Transverse colon (tissue), 4 donors: Measurements from ENCODE around the gene CALHM4. TPM values are rescaled to one million over a fixed set of nuclear protein-coding genes. Genes with fewer than 3 reads are reported as not detected.

Experiments used
- DNase-seq: peaks from one replicate; pipeline ENCODE4 v3.0.0-alpha.2; 2019
- H3K27ac ChIP-seq, 4 donors: fragments of 200-600 bp; sonication (generic); 2 replicates each; pipeline ENCODE4 v1.5.1; 2016 to 2018; ENCODE audit warnings: inconsistent platforms in 4 of 4
- H3K27me3 ChIP-seq: fragments of 200-600 bp; sonication (generic); 2 replicates; pipeline ENCODE4 v1.5.1; 2017; ENCODE audit warnings: inconsistent platforms
- H3K36me3 ChIP-seq, 4 donors: fragments of 200-600 bp; sonication (generic); 2 replicates each; pipeline ENCODE4 v1.5.1; 2017 to 2019; ENCODE audit warnings: inconsistent platforms in 4 of 4
- H3K4me1 ChIP-seq, 4 donors: fragments of 200-600 bp; sonication (generic); 2 replicates each; pipeline ENCODE4 v1.5.1; 2017 to 2020; ENCODE audit warnings: inconsistent platforms in 4 of 4
- H3K4me3 ChIP-seq, 4 donors: fragments of 200-600 bp; sonication (generic); 1 replicate in 1 of 4; 2 replicates in 3 of 4; pipeline versions ENCODE4 v1.5.1 to v1.6.1; 2017 to 2019; ENCODE audit warnings: inconsistent platforms in 4 of 4
- H3K9me3 ChIP-seq, 2 donors: fragments of 200-600 bp; sonication (generic); 2 replicates each; pipeline ENCODE4 v1.5.1; 2017 to 2019; ENCODE audit warnings: inconsistent platforms in 2 of 2
- EP300 ChIP-seq: sonication (generic); formaldehyde crosslinking; IDR thresholded peaks from one replicate; pipeline ENCODE4 v1.6.1; 2017; ENCODE audit warnings: antibody characterized with exemption, low read depth
- POLR2A ChIP-seq: fragments of 450-650 bp; IDR thresholded peaks from one replicate; pipeline ENCODE4 v1.6.1; 2016; ENCODE audit warnings: antibody characterized with exemption, mild to moderate bottlenecking, moderate library complexity
- POLR2AphosphoS5 ChIP-seq, 3 donors: sonication (generic); formaldehyde crosslinking; IDR thresholded peaks; one replicate each; pipeline ENCODE4 v1.6.1; 2016; ENCODE audit warnings: antibody characterized with exemption in 3 of 3
- WGBS, 2 donors: methylation state at CpG; one replicate each; pipeline ENCODE4 v1.1.5; 2018; ENCODE audit warnings: low coverage in 1 of 2; 5-methylcytosine and 5-hydroxymethylcytosine counted together
- in situ Hi-C, 4 donors: fragments of 200-750 bp; cut with MboI; loops; one replicate each; pipeline versions ENCODE4 v1.15.0 to v1.15.1; 2017; ENCODE audit warnings: low sequenced_read_pairs in 3 of 4, low pct_ligation_motif_present in 1 of 4, low pct_unique_long_range_greater_than_20kb in 1 of 4
- intact Hi-C: fragments of 100-400 bp; cut with DNase I; formaldehyde crosslinking; loops from one replicate; pipeline ENCODE4 v1.15.1; 2023; ENCODE audit warnings: low total_unique reads
- total RNA-seq, 4 donors: library from RNA; depleted of rRNA; stranded (reverse); fragments of >200 nt; gene quantifications; one replicate each; pipeline ENCODE4 v1.1.0, GENCODE V29; 2016
- TF ChIP-seq, protein P1 (sequence below), 5 experiments: fragments of 200-600 bp in 3 of 5; fragments of 450-650 bp in 2 of 5; sonication (generic) in 3 of 5; IDR thresholded peaks; 1 replicate in 2 of 5; 2 replicates in 3 of 5; pipeline ENCODE4 v1.5.1; 2016 to 2017; ENCODE audit warnings: antibody characterized with exemption in 5 of 5, inconsistent platforms in 3 of 5, mild to moderate bottlenecking in 2 of 5, moderate library complexity in 1 of 5

CALHM4 gene
- total RNA-seq, 4 donors from 2014 or later, result not detected

DNA sequence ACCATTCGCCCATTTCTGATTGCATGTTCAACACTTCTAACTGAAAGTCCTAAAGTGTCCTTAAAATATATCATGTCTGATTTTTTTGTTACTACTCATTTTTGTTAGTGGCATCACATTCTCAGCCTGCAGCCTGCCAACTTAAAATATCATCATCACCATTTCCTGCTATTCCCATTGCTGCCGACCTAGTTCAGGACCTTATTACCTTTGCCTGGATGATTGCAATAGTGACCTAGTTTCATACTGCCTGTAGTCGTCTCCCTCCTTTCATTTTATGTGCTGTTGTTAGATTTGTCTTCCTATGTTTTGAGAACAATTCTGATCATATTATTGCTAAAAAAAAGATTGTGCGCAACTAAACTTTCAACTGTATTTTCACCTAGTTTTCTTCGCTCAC, 23.9 kb downstream of the CALHM4 start:
- WGBS, 2 donors, result 74 to 83% methylated on average over 5 of the region's 5 CpGs
- DNase-seq, result no peak
- Histone ChIP-seq H3K36me3 (peaks cover 0 to 10% (median 4%) of the 10 kb centered on the region in 4 donors), H3K4me1 (peaks cover 4 to 27% (median 13%) of the 10 kb centered on the region in 4 donors), H3K27ac (no peak overlapping the region), H3K27me3 (no peaks in the 10 kb centered on the region), H3K4me3 (no peak overlapping the region), H3K9me3 (no peaks in the 10 kb centered on the region)
- intact Hi-C loops, result no loop called here
- TF ChIP-seq, protein P1, sequence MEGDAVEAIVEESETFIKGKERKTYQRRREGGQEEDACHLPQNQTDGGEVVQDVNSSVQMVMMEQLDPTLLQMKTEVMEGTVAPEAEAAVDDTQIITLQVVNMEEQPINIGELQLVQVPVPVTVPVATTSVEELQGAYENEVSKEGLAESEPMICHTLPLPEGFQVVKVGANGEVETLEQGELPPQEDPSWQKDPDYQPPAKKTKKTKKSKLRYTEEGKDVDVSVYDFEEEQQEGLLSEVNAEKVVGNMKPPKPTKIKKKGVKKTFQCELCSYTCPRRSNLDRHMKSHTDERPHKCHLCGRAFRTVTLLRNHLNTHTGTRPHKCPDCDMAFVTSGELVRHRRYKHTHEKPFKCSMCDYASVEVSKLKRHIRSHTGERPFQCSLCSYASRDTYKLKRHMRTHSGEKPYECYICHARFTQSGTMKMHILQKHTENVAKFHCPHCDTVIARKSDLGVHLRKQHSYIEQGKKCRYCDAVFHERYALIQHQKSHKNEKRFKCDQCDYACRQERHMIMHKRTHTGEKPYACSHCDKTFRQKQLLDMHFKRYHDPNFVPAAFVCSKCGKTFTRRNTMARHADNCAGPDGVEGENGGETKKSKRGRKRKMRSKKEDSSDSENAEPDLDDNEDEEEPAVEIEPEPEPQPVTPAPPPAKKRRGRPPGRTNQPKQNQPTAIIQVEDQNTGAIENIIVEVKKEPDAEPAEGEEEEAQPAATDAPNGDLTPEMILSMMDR (IDR thresholded peaks at IDR 0.05), result no peak
- TF ChIP-seq POLR2AphosphoS5 (IDR thresholded peaks at IDR 0.05), result no peak
- no peak for TF ChIP-seq POLR2A
- TF ChIP-seq EP300, result no peak
- in situ Hi-C loops, result no loop called here

DNA sequence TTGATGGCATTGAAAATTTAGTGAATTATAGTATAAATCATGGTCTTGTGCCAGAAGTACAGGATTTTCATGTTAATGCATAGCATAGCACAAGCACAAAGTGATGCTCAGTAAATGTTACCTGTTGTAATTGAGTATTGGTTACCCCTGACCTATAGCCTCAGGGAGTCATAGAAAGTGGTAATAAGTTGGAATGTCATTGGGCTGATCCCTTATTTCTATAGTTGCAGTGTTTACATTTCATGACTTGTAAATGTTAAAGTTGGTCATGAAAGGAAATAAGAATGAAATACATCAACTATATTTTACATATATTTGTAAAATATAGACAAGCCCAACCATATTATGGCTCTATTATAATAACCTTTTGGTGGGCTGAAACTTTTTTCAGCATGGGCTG, 24.8 kb downstream of the CALHM4 start:
- in situ Hi-C loops (no loop called here), intact Hi-C loops (no loop called here)
- H3K9me3 ChIP-seq, result no peaks in the 10 kb centered on the region
- TF ChIP-seq POLR2A (no peak), POLR2AphosphoS5 (IDR thresholded peaks at IDR 0.05) (no peak), EP300 (no peak)
- TF ChIP-seq, protein P1 (IDR thresholded peaks at IDR 0.05), result no peak
- no peak for DNase-seq
- peaks cover 0 to 18% (median 4%) of the 10 kb centered on the region in 4 donors for H3K4me1 ChIP-seq
- no peak overlapping the region for H3K27ac ChIP-seq
- H3K36me3 ChIP-seq, result peaks cover 0 to 10% (median 5%) of the 10 kb centered on the region in 4 donors
- no peaks in the 10 kb centered on the region for H3K27me3 ChIP-seq
- H3K4me3 ChIP-seq, result no peak overlapping the region

DNA sequence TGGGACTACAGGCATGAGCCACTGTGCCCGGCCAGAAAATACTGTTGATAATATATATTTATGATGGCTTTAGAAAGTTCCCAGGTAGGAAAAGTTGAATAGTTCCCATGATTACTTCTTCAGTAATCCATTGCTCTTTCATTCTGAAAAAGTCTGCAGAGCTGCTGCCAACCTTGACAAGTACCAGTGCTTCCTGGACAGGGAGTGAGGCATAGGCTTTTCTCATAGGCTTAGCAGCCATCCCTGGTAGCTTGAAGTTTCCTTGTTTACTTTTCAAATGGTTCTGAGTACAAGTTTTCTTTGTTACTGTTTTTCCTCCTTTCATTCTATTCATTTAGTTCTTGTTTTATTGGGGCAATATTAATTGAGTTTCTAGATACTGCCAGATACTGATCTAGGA, 25.6 kb downstream of the CALHM4 start:
- 52% methylated on average over 1 of the region's 1 CpG; no CpG with 5 or more reads in 1 of the 2 donors for WGBS, 2 donors
- intact Hi-C loops (no loop called here), in situ Hi-C loops (no loop called here)
- Histone ChIP-seq H3K9me3 (no peaks in the 10 kb centered on the region), H3K27me3 (no peaks in the 10 kb centered on the region), H3K27ac (no peak overlapping the region), H3K36me3 (peaks cover 0 to 15% (median 5%) of the 10 kb centered on the region in 4 donors), H3K4me1 (peaks cover 0 to 14% (median 4%) of the 10 kb centered on the region in 4 donors), H3K4me3 (no peak overlapping the region)
- TF ChIP-seq POLR2A (no peak), EP300 (no peak), POLR2AphosphoS5 (IDR thresholded peaks at IDR 0.05) (no peak)
- TF ChIP-seq, protein P1 (IDR thresholded peaks at IDR 0.05), result no peak
- DNase-seq, result no peak

DNA sequence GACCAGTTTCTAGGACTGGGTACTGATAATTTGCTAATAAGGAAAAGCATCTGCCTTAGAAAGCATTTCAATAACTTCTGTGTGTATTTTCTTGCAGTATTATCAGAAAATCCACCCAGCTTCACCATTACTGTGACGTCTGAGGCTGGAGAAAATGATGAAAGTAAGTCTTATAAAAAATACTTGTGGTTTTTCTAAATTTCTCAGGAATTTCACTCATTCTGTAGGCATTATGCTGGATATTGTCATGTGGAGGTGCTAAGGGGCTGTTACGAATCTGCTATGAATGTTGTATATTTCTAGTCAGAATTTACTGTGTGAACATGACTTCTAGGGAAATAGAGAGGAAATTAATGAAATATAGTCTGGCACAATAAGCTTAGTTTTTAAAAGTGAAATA, 26.6 kb downstream of the CALHM4 start:
- Histone ChIP-seq H3K36me3 (peaks cover 0 to 24% (median 9%) of the 10 kb centered on the region in 4 donors), H3K27me3 (no peaks in the 10 kb centered on the region), H3K9me3 (no peaks in the 10 kb centered on the region), H3K4me3 (no peak overlapping the region), H3K27ac (no peak overlapping the region), H3K4me1 (peaks cover 0 to 14% (median 4%) of the 10 kb centered on the region in 4 donors)
- TF ChIP-seq POLR2AphosphoS5 (IDR thresholded peaks at IDR 0.05) (no peak), POLR2A (no peak), EP300 (no peak)
- TF ChIP-seq, protein P1 (IDR thresholded peaks at IDR 0.05), result no peak
- intact Hi-C loops, result no loop called here
- DNase-seq, result no peak
- 85 to 86% methylated on average over 2 of the region's 2 CpGs for WGBS, 2 donors
- in situ Hi-C loops, result no loop called here
